ENCODE measurements around the gene MAP2.

GRCh38 chr2:209761566-209761965 lies 337.7 kb downstream of the MAP2 start:
- TF ChIP-seq, protein P1, sequence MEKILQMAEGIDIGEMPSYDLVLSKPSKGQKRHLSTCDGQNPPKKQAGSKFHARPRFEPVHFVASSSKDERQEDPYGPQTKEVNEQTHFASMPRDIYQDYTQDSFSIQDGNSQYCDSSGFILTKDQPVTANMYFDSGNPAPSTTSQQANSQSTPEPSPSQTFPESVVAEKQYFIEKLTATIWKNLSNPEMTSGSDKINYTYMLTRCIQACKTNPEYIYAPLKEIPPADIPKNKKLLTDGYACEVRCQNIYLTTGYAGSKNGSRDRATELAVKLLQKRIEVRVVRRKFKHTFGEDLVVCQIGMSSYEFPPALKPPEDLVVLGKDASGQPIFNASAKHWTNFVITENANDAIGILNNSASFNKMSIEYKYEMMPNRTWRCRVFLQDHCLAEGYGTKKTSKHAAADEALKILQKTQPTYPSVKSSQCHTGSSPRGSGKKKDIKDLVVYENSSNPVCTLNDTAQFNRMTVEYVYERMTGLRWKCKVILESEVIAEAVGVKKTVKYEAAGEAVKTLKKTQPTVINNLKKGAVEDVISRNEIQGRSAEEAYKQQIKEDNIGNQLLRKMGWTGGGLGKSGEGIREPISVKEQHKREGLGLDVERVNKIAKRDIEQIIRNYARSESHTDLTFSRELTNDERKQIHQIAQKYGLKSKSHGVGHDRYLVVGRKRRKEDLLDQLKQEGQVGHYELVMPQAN (conservative IDR thresholded peaks at IDR 0.05), result no peak
- TF ChIP-seq, protein P2, sequence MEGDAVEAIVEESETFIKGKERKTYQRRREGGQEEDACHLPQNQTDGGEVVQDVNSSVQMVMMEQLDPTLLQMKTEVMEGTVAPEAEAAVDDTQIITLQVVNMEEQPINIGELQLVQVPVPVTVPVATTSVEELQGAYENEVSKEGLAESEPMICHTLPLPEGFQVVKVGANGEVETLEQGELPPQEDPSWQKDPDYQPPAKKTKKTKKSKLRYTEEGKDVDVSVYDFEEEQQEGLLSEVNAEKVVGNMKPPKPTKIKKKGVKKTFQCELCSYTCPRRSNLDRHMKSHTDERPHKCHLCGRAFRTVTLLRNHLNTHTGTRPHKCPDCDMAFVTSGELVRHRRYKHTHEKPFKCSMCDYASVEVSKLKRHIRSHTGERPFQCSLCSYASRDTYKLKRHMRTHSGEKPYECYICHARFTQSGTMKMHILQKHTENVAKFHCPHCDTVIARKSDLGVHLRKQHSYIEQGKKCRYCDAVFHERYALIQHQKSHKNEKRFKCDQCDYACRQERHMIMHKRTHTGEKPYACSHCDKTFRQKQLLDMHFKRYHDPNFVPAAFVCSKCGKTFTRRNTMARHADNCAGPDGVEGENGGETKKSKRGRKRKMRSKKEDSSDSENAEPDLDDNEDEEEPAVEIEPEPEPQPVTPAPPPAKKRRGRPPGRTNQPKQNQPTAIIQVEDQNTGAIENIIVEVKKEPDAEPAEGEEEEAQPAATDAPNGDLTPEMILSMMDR (IDR thresholded peaks at IDR 0.05 in 2 of 3, conservative IDR thresholded peaks at IDR 0.05 in 1 of 3; ENCODE audit: control insufficient read depth in 2 of 3, extremely low read depth in 1 of 3, insufficient read depth in 1 of 3, low read depth in 3 of 3, low read length in 3 of 3), result no peak
- TF ChIP-seq POLR2A (IDR thresholded peaks at IDR 0.05; ENCODE audit: low read depth, low read length) (no peak), ZNF274 (IDR thresholded peaks at IDR 0.05; ENCODE audit: insufficient read depth, insufficient read length) (no peak), RELA (IDR thresholded peaks at IDR 0.05; ENCODE audit: borderline replicate concordance, partially characterized antibody) (no peak), POLR2AphosphoS5 (IDR thresholded peaks at IDR 0.05; ENCODE audit: low read length) (no peak), ATF2 (IDR thresholded peaks at IDR 0.05; ENCODE audit: low read length) (no peak), LARP7 (IDR thresholded peaks at IDR 0.05) (no peak), EGR1 (IDR thresholded peaks at IDR 0.05; ENCODE audit: borderline replicate concordance in 1 of 2, low read depth in 2 of 2, low read length in 2 of 2) (no peak), NFYB (IDR thresholded peaks at IDR 0.05; ENCODE audit: insufficient read depth, low read depth, low read length) (no peak), SRF (IDR thresholded peaks at IDR 0.05; ENCODE audit: low read depth in 2 of 2, low read length in 2 of 2) (no peak), EZH2 (IDR thresholded peaks at IDR 0.05; ENCODE audit: borderline replicate concordance, control insufficient read depth, low read depth, low read length) (no peak), EP300 (IDR thresholded peaks at IDR 0.05; ENCODE audit: borderline replicate concordance in 1 of 2, control insufficient read depth in 1 of 2, low read depth in 2 of 2, low read length in 2 of 2) (no peak), ETV6 (conservative IDR thresholded peaks at IDR 0.05 in 1 of 2, IDR thresholded peaks at IDR 0.05 in 1 of 2; ENCODE audit: borderline replicate concordance in 1 of 2, low read depth in 1 of 2) (no peak)

Measured in GM12878 (cell line).